WTC11 (cell line): ENCODE results near the gene CHCHD1. TPM values are rescaled to one million over a fixed set of nuclear protein-coding genes. Genes with fewer than 3 reads are reported as not detected.

Experiments used
- ATAC-seq: fragments of 200-7000 bp; cut with Tn5 transposase; 2 replicates; pipeline ENCODE4 v1.10.0; 2021; ENCODE audit warnings: mild to moderate bottlenecking, moderate library complexity
- CTCF ChIA-PET: fragments of 300-600 bp; sonication (Branson Sonifier 250); formaldehyde crosslinking; loops from one replicate; lab custom pipeline; 2021; ENCODE audit warnings: antibody characterized with exemption; lab: Charles Lee
- POLR2A ChIA-PET: fragments of 350-600 bp; sonication (Branson Sonifier 250); formaldehyde crosslinking; loops from one replicate; lab custom pipeline; 2021; ENCODE audit warnings: antibody characterized with exemption; lab: Charles Lee
- DNase-seq: peaks from one replicate; pipeline ENCODE4 v3.0.0; 2021; ENCODE audit warnings: low spot score
- H3K27ac Mint-ChIP-seq: 2 replicates; pipeline ENCODE4 v1.8.0; 2021; ENCODE audit warnings: mixed read lengths
- H3K27me3 Mint-ChIP-seq: 2 replicates; pipeline ENCODE4 v1.8.0; 2021; ENCODE audit warnings: low read depth, mild to moderate bottlenecking, moderate library complexity, mixed read lengths
- H3K36me3 Mint-ChIP-seq: 2 replicates; pipeline ENCODE4 v1.8.0; 2021; ENCODE audit warnings: mixed read lengths
- H3K4me1 Mint-ChIP-seq: 2 replicates; pipeline ENCODE4 v1.8.0; 2022; ENCODE audit warnings: mixed read lengths
- H3K4me3 Mint-ChIP-seq: 2 replicates; pipeline ENCODE4 v1.8.0; 2021; ENCODE audit warnings: mild to moderate bottlenecking, moderate library complexity, mixed read lengths
- H3K9me3 Mint-ChIP-seq: 2 replicates; pipeline ENCODE4 v1.8.0; 2021; ENCODE audit warnings: mixed read lengths
- E2F1 ChIP-seq: sonication (generic); formaldehyde crosslinking; IDR thresholded peaks from 2 replicates; pipeline ENCODE4 v1.8.0; 2022; ENCODE audit warnings: mild to moderate bottlenecking, missing genetic modification reagents
- ETV6 ChIP-seq: sonication (generic); formaldehyde crosslinking; IDR thresholded peaks from 2 replicates; pipeline ENCODE4 v1.8.1; 2022; ENCODE audit warnings: mild to moderate bottlenecking, missing genetic modification reagents
- IRF2 ChIP-seq: sonication (generic); formaldehyde crosslinking; IDR thresholded peaks from 2 replicates; pipeline ENCODE4 v1.8.0; 2022; ENCODE audit warnings: low read depth, missing genetic modification reagents, borderline replicate concordance
- NR3C1 ChIP-seq: sonication (generic); formaldehyde crosslinking; conservative IDR thresholded peaks from 2 replicates; pipeline ENCODE4 v1.8.1; 2023; ENCODE audit warnings: low read depth, mild to moderate bottlenecking, missing genetic modification reagents
- SMAD4 ChIP-seq: sonication (generic); formaldehyde crosslinking; IDR thresholded peaks from 2 replicates; pipeline ENCODE4 v1.8.0; 2022; ENCODE audit warnings: mild to moderate bottlenecking, missing genetic modification reagents
- SP1 ChIP-seq: sonication (generic); formaldehyde crosslinking; conservative IDR thresholded peaks from 2 replicates; pipeline ENCODE4 v1.8.1; 2022; ENCODE audit warnings: missing genetic modification reagents
- TCF7 ChIP-seq: sonication (generic); formaldehyde crosslinking; IDR thresholded peaks from 2 replicates; pipeline ENCODE4 v1.8.0; 2022; ENCODE audit warnings: mild to moderate bottlenecking, low read depth, missing genetic modification reagents, moderate library complexity
- TEAD4 ChIP-seq: sonication (generic); formaldehyde crosslinking; IDR thresholded peaks from 2 replicates; pipeline ENCODE4 v1.8.0; 2022; ENCODE audit warnings: mild to moderate bottlenecking, missing genetic modification reagents
- ZNF423 ChIP-seq: fragments of 250-450 bp; sonication (Bioruptor Pico); IDR thresholded peaks from 2 replicates; pipeline ENCODE4 v2.1.2; 2022; ENCODE audit warnings: mild to moderate bottlenecking, moderate library complexity
- total RNA-seq: library from RNA; stranded (reverse); gene quantifications from 3 replicates; pipeline ENCODE4 v1.2.3, GENCODE V29; 2021
- TF ChIP-seq, protein P1 (sequence below): sonication (generic); formaldehyde crosslinking; IDR thresholded peaks from 2 replicates; pipeline ENCODE4 v1.8.0; 2023; ENCODE audit warnings: mild to moderate bottlenecking, missing genetic modification reagents
- TF ChIP-seq, protein P2 (sequence below): sonication (generic); formaldehyde crosslinking; IDR thresholded peaks from 2 replicates; pipeline ENCODE4 v1.8.1; 2022; ENCODE audit warnings: mild to moderate bottlenecking, missing genetic modification reagents, moderate library complexity, borderline replicate concordance
- TF ChIP-seq, protein P3 (sequence below): sonication (generic); formaldehyde crosslinking; IDR thresholded peaks from 2 replicates; pipeline ENCODE4 v1.8.0; 2022; ENCODE audit warnings: mild to moderate bottlenecking, missing genetic modification reagents
- TF ChIP-seq, protein P4 (sequence below): sonication (generic); formaldehyde crosslinking; IDR thresholded peaks from 2 replicates; pipeline ENCODE4 v1.8.0; 2023; ENCODE audit warnings: missing genetic modification reagents, mild to moderate bottlenecking, borderline replicate concordance

Gene CHCHD1
- total RNA-seq, 1 experiment from 2014 or later: 45.9 TPM

- peaks cover 4% of the 10 kb centered on the region for H3K4me1 Mint-ChIP-seq
- CTCF ChIA-PET: no interaction called here
- H3K36me3 Mint-ChIP-seq: peaks cover 39% of the 10 kb centered on the region
- POLR2A ChIA-PET: no interaction called here
- no peak overlapping the region for H3K4me3 Mint-ChIP-seq
- H3K27me3 Mint-ChIP-seq: no peaks in the 10 kb centered on the region
- ATAC-seq (no peak), DNase-seq (no peak)
- no peak overlapping the region for H3K27ac Mint-ChIP-seq
- H3K9me3 Mint-ChIP-seq: no peaks in the 10 kb centered on the region
- TF ChIP-seq TCF7 (no peak), IRF2 (CRISPR knock-in tag) (no peak), ETV6 (no peak), E2F1 (CRISPR knock-in tag) (no peak)
These were observed 25.6 kb downstream of the CHCHD1 start for GRCh38 chr10:73807471-73807870.

GRCh38 chr10:73808021-73808815 lies 26.4 kb downstream of the CHCHD1 start:
- ChIA-PET CTCF (interaction anchor here (0.6 to 2.5 kb wide), 2 partner anchors 11 to 30 kb away, joined by 3 to 7 read pairs; no protein-coding TSS in a partner anchor), POLR2A (interaction anchor here (0.7 kb wide), 1 partner anchor 19 kb away, joined by 9 read pairs; no protein-coding TSS in a partner anchor)
- H3K4me1 Mint-ChIP-seq: peaks cover 10% of the 10 kb centered on the region
- no peaks in the 10 kb centered on the region for H3K27me3 Mint-ChIP-seq
- ATAC-seq (no peak), DNase-seq (no peak)
- TF ChIP-seq, protein P1, sequence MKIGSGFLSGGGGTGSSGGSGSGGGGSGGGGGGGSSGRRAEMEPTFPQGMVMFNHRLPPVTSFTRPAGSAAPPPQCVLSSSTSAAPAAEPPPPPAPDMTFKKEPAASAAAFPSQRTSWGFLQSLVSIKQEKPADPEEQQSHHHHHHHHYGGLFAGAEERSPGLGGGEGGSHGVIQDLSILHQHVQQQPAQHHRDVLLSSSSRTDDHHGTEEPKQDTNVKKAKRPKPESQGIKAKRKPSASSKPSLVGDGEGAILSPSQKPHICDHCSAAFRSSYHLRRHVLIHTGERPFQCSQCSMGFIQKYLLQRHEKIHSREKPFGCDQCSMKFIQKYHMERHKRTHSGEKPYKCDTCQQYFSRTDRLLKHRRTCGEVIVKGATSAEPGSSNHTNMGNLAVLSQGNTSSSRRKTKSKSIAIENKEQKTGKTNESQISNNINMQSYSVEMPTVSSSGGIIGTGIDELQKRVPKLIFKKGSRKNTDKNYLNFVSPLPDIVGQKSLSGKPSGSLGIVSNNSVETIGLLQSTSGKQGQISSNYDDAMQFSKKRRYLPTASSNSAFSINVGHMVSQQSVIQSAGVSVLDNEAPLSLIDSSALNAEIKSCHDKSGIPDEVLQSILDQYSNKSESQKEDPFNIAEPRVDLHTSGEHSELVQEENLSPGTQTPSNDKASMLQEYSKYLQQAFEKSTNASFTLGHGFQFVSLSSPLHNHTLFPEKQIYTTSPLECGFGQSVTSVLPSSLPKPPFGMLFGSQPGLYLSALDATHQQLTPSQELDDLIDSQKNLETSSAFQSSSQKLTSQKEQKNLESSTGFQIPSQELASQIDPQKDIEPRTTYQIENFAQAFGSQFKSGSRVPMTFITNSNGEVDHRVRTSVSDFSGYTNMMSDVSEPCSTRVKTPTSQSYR (CRISPR knock-in tag): no peak
- no peak overlapping the region for H3K4me3 Mint-ChIP-seq
- peaks cover 32% of the 10 kb centered on the region for H3K36me3 Mint-ChIP-seq
- no peak overlapping the region for H3K27ac Mint-ChIP-seq
- no peaks in the 10 kb centered on the region for H3K9me3 Mint-ChIP-seq

DNA sequence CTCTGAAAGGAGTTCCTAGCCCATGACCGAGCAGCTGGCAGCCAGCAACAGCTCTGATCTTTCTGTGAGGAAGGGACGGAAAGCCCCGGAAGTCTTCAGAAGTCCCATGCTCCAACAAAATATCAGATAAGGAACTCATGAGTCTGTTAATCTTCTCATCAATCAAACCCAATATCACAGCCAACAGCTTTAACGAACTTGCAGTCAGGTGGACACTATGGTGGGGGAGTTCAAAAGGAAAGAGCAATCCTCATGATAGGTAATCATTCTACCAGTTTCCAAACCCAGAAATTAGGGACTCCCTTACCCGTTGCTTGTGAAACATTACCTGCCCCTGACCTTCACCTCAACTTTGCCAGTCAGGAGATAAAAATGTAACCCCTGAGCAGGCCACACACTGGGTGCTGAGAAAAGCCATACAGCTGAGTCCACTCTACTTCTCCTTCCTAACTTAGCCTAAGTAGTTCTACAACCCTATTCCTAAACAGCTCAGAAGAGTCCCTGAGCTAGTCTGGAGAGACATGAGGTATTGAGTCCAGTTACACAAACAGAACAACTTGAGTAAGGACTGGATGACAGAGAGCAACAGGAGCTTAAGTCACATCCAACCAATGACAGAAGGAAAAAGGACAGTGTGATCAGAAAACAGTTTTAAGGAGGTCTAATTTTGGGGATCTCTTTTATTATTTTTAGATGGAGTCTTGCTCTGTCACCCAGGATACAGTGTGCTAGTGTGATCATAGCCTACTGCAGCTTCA lies 27.4 kb downstream of the CHCHD1 start:
- H3K4me1 Mint-ChIP-seq: peaks cover 10% of the 10 kb centered on the region
- ChIA-PET POLR2A (interaction anchor here (0.6 to 1.0 kb wide), 3 partner anchors 11 to 37 kb away, joined by 3 to 9 read pairs (median 5); no protein-coding TSS in a partner anchor), CTCF (interaction anchor here (2.5 kb wide), 1 partner anchor 10 kb away, joined by 7 read pairs; no protein-coding TSS in a partner anchor)
- ATAC-seq: no peak
- no peak for DNase-seq
- peaks cover 23% of the 10 kb centered on the region for H3K36me3 Mint-ChIP-seq
- H3K27me3 Mint-ChIP-seq: no peaks in the 10 kb centered on the region
- no peak overlapping the region for H3K27ac Mint-ChIP-seq
- H3K9me3 Mint-ChIP-seq: no peaks in the 10 kb centered on the region
- peak overlapping the region; percentile 44; the same call in 1 of the 2 replicates for H3K4me3 Mint-ChIP-seq
- TF ChIP-seq SMAD4: no peak
- no peak for TF ChIP-seq TCF7
- TF ChIP-seq TEAD4: no peak
- TF ChIP-seq, protein P1 (CRISPR knock-in tag): no peak
- TF ChIP-seq SP1 (CRISPR knock-in tag): no peak
- TF ChIP-seq, protein P2, sequence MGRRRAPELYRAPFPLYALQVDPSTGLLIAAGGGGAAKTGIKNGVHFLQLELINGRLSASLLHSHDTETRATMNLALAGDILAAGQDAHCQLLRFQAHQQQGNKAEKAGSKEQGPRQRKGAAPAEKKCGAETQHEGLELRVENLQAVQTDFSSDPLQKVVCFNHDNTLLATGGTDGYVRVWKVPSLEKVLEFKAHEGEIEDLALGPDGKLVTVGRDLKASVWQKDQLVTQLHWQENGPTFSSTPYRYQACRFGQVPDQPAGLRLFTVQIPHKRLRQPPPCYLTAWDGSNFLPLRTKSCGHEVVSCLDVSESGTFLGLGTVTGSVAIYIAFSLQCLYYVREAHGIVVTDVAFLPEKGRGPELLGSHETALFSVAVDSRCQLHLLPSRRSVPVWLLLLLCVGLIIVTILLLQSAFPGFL (CRISPR knock-in tag): no peak
- TF ChIP-seq, protein P3, sequence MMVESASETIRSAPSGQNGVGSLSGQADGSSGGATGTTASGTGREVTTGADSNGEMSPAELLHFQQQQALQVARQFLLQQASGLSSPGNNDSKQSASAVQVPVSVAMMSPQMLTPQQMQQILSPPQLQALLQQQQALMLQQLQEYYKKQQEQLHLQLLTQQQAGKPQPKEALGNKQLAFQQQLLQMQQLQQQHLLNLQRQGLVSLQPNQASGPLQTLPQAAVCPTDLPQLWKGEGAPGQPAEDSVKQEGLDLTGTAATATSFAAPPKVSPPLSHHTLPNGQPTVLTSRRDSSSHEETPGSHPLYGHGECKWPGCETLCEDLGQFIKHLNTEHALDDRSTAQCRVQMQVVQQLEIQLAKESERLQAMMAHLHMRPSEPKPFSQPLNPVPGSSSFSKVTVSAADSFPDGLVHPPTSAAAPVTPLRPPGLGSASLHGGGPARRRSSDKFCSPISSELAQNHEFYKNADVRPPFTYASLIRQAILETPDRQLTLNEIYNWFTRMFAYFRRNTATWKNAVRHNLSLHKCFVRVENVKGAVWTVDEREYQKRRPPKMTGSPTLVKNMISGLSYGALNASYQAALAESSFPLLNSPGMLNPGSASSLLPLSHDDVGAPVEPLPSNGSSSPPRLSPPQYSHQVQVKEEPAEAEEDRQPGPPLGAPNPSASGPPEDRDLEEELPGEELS (CRISPR knock-in tag): no peak
- no peak for TF ChIP-seq ZNF423 (CRISPR knock-in tag)
- TF ChIP-seq NR3C1 (CRISPR knock-in tag): no peak
- TF ChIP-seq, protein P4, sequence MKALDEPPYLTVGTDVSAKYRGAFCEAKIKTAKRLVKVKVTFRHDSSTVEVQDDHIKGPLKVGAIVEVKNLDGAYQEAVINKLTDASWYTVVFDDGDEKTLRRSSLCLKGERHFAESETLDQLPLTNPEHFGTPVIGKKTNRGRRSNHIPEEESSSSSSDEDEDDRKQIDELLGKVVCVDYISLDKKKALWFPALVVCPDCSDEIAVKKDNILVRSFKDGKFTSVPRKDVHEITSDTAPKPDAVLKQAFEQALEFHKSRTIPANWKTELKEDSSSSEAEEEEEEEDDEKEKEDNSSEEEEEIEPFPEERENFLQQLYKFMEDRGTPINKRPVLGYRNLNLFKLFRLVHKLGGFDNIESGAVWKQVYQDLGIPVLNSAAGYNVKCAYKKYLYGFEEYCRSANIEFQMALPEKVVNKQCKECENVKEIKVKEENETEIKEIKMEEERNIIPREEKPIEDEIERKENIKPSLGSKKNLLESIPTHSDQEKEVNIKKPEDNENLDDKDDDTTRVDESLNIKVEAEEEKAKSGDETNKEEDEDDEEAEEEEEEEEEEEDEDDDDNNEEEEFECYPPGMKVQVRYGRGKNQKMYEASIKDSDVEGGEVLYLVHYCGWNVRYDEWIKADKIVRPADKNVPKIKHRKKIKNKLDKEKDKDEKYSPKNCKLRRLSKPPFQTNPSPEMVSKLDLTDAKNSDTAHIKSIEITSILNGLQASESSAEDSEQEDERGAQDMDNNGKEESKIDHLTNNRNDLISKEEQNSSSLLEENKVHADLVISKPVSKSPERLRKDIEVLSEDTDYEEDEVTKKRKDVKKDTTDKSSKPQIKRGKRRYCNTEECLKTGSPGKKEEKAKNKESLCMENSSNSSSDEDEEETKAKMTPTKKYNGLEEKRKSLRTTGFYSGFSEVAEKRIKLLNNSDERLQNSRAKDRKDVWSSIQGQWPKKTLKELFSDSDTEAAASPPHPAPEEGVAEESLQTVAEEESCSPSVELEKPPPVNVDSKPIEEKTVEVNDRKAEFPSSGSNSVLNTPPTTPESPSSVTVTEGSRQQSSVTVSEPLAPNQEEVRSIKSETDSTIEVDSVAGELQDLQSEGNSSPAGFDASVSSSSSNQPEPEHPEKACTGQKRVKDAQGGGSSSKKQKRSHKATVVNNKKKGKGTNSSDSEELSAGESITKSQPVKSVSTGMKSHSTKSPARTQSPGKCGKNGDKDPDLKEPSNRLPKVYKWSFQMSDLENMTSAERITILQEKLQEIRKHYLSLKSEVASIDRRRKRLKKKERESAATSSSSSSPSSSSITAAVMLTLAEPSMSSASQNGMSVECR (CRISPR knock-in tag): no peak
